RWPE2 (cell line): ENCODE measurements around the gene STAT5B.

Experiments
- ATAC-seq: fragments of 200-7000 bp; cut with Tn5 transposase; 3 replicates; pipeline ENCODE4 v1.9.1; 2021; ENCODE audit warnings: low read depth
- DNase-seq: peaks from one replicate; pipeline ENCODE4 v3.0.0-alpha.2; 2020; ENCODE audit warnings: low spot score
- H3K27ac ChIP-seq: fragments of 450-650 bp; 2 replicates; pipeline ENCODE4 v1.5.1; 2017; ENCODE audit warnings: mild to moderate bottlenecking; ENCODE audit not compliant: poor library complexity, severe bottlenecking
- H3K27me3 ChIP-seq: fragments of 250-450 bp; sonication (Bioruptor Pico); 2 replicates; pipeline ENCODE4 v1.5.1; 2021; ENCODE audit warnings: mild to moderate bottlenecking, moderate library complexity; ENCODE audit not compliant: insufficient read depth, poor library complexity, severe bottlenecking
- H3K36me3 ChIP-seq: fragments of 250-450 bp; sonication (Bioruptor Pico); 2 replicates; pipeline ENCODE4 v1.5.1; 2020; ENCODE audit warnings: low read depth, mild to moderate bottlenecking, moderate library complexity
- H3K4me1 ChIP-seq: fragments of 250-450 bp; sonication (Bioruptor Pico); 2 replicates; pipeline ENCODE4 v1.5.1; 2021; ENCODE audit warnings: mild to moderate bottlenecking, moderate library complexity; ENCODE audit not compliant: insufficient read depth, poor library complexity, severe bottlenecking
- H3K4me3 ChIP-seq: fragments of 250-450 bp; sonication (Bioruptor Pico); 2 replicates; pipeline ENCODE4 v1.5.1; 2021; ENCODE audit warnings: mild to moderate bottlenecking, moderate library complexity; ENCODE audit not compliant: severe bottlenecking
- H3K9me3 ChIP-seq: fragments of 250-450 bp; sonication (Bioruptor Pico); 2 replicates; pipeline ENCODE4 v1.5.1; 2021; ENCODE audit warnings: mild to moderate bottlenecking, moderate library complexity; ENCODE audit not compliant: severe bottlenecking
- CTCF ChIP-seq: fragments of 450-650 bp; IDR thresholded peaks from one replicate; pipeline ENCODE4 v1.5.1; 2017; ENCODE audit warnings: mild to moderate bottlenecking, moderate library complexity; ENCODE audit not compliant: poor library complexity, severe bottlenecking

STAT5B gene

GRCh38 chr17:42277342-42277712 lies 1.1 kb upstream of the STAT5B start:
- H3K36me3 ChIP-seq, result no peaks in the 10 kb centered on the region
- peaks cover 14% of the 10 kb centered on the region for H3K4me1 ChIP-seq
- DNase-seq (no peak), ATAC-seq (no peak)
- no peak overlapping the region for H3K27ac ChIP-seq
- no peak overlapping the region for H3K4me3 ChIP-seq
- no peaks in the 10 kb centered on the region for H3K27me3 ChIP-seq
- no peak for TF ChIP-seq CTCF
- H3K9me3 ChIP-seq, result no peaks in the 10 kb centered on the region

- peaks cover 14% of the 10 kb centered on the region for H3K4me1 ChIP-seq
- peak overlapping the region; percentile 60 for H3K27ac ChIP-seq
- no peak for DNase-seq
These were observed 584 bp upstream of the STAT5B start for GRCh38 chr17:42276609-42277341.

GRCh38 chr17:42275527-42276358 lies 448 bp downstream of the STAT5B start:
- no peak for DNase-seq
- Histone ChIP-seq H3K36me3 (no peaks in the 10 kb centered on the region), H3K27me3 (no peaks in the 10 kb centered on the region), H3K4me3 (peak overlapping the region; percentile 99), H3K9me3 (no peaks in the 10 kb centered on the region), H3K27ac (peak overlapping the region; percentile 60), H3K4me1 (peaks cover 14% of the 10 kb centered on the region)
- no peak for TF ChIP-seq CTCF
- ATAC-seq, result peak; percentile 50

More at GRCh38 chr17:42276609-42277341, 584 bp upstream of the STAT5B start:
- Histone ChIP-seq H3K9me3 (no peaks in the 10 kb centered on the region), H3K27me3 (no peaks in the 10 kb centered on the region), H3K36me3 (no peaks in the 10 kb centered on the region), H3K4me3 (peak overlapping the region; percentile 99)
- no peak for TF ChIP-seq CTCF
- peak; percentile 69 for ATAC-seq

GRCh38 chr17:42274812-42275526 lies 1.2 kb downstream of the STAT5B start:
- H3K27ac ChIP-seq, result no peak overlapping the region
- H3K9me3 ChIP-seq, result no peaks in the 10 kb centered on the region

More at GRCh38 chr17:42274812-42275526, 1.2 kb downstream of the STAT5B start:
- no peaks in the 10 kb centered on the region for H3K27me3 ChIP-seq
- TF ChIP-seq CTCF, result no peak
- DNase-seq (no peak), ATAC-seq (no peak)
- peak overlapping the region; percentile 99 for H3K4me3 ChIP-seq
- no peaks in the 10 kb centered on the region for H3K36me3 ChIP-seq
- H3K4me1 ChIP-seq, result peaks cover 14% of the 10 kb centered on the region
